Measurements from ENCODE around the gene RPL28. TPM values are rescaled to one million over a fixed set of nuclear protein-coding genes. Genes with fewer than 3 reads are reported as not detected.

RPL28 gene
- total RNA-seq, 1 experiment from 2014 or later: 2,816 TPM

GRCh38 chr19:55379174-55379573 lies 6.6 kb upstream of the RPL28 start:
- intact Hi-C loops (cut with micrococcal nuclease): no loop called here
- Mint-ChIP-seq H3K4me3 (ENCODE audit: unreplicated experiment) (no peak overlapping the region), H3K27me3 (ENCODE audit: insufficient read depth, unreplicated experiment) (peaks cover 2% of the 10 kb centered on the region), H3K36me3 (ENCODE audit: insufficient read depth, unreplicated experiment) (peaks cover 6% of the 10 kb centered on the region), H3K4me1 (ENCODE audit: insufficient read depth, unreplicated experiment) (peaks cover 31% of the 10 kb centered on the region), H3K27ac (ENCODE audit: low read depth, unreplicated experiment) (no peak overlapping the region), H3K9me3 (ENCODE audit: unreplicated experiment) (no peaks in the 10 kb centered on the region)
- no peak for TF ChIP-seq CTCF (IDR thresholded peaks at IDR 0.05; ENCODE audit: unreplicated experiment)
- ChIA-PET CTCF (no interaction called here), POLR2A (interaction anchor here (0.5 to 0.6 kb wide), 2 partner anchors 31 to 40 kb away, joined by 3 read pairs; no protein-coding TSS in a partner anchor)
- DNase-seq (ENCODE audit: unreplicated experiment): no peak
- BruUV-seq (replicated peaks): no TSS peak

GRCh38 chr19:55382013-55382412 lies 3.7 kb upstream of the RPL28 start:
- DNase-seq (ENCODE audit: unreplicated experiment): no peak
- POLR2A ChIA-PET: no interaction called here
- CTCF ChIA-PET: interaction anchor here (0.8 to 3.4 kb wide), 6 partner anchors 61 to 256 kb away, joined by 3 to 61 read pairs (median 13); no protein-coding TSS in a partner anchor
- BruUV-seq (replicated peaks): no TSS peak
- peaks cover 26% of the 10 kb centered on the region for H3K36me3 Mint-ChIP-seq (ENCODE audit: insufficient read depth, unreplicated experiment)
- intact Hi-C loops (cut with micrococcal nuclease): no loop called here
- H3K4me3 Mint-ChIP-seq (ENCODE audit: unreplicated experiment): peak overlapping the region; percentile 89
- peaks cover 26% of the 10 kb centered on the region for H3K4me1 Mint-ChIP-seq (ENCODE audit: insufficient read depth, unreplicated experiment)
- H3K9me3 Mint-ChIP-seq (ENCODE audit: unreplicated experiment): no peaks in the 10 kb centered on the region
- peak overlapping the region; percentile 90 for H3K27ac Mint-ChIP-seq (ENCODE audit: low read depth, unreplicated experiment)
- no peaks in the 10 kb centered on the region for H3K27me3 Mint-ChIP-seq (ENCODE audit: insufficient read depth, unreplicated experiment)
- no peak for TF ChIP-seq CTCF (IDR thresholded peaks at IDR 0.05; ENCODE audit: unreplicated experiment)

- POLR2A ChIA-PET: interaction anchor here (0.6 to 6.1 kb wide), 7 partner anchors 16 to 93 kb away, joined by 3 to 98 read pairs (median 10); partner anchors contain the start of genes KMT5C, UBE2S and ZNF628
- no peak for DNase-seq (ENCODE audit: unreplicated experiment)
- peak overlapping the region; percentile 90 for H3K27ac Mint-ChIP-seq (ENCODE audit: low read depth, unreplicated experiment)
- TF ChIP-seq CTCF (IDR thresholded peaks at IDR 0.05; ENCODE audit: unreplicated experiment): no peak
- no peaks in the 10 kb centered on the region for H3K27me3 Mint-ChIP-seq (ENCODE audit: insufficient read depth, unreplicated experiment)
- no TSS peak for BruUV-seq (replicated peaks)
- no peaks in the 10 kb centered on the region for H3K9me3 Mint-ChIP-seq (ENCODE audit: unreplicated experiment)
- H3K36me3 Mint-ChIP-seq (ENCODE audit: insufficient read depth, unreplicated experiment): peaks cover 32% of the 10 kb centered on the region
- CTCF ChIA-PET: interaction anchor here (0.6 to 3.4 kb wide), 17 partner anchors 14 to 293 kb away, joined by 3 to 61 read pairs (median 4); no protein-coding TSS in a partner anchor
- intact Hi-C loops (cut with micrococcal nuclease): no loop called here
- peak overlapping the region; percentile 89 for H3K4me3 Mint-ChIP-seq (ENCODE audit: unreplicated experiment)
- H3K4me1 Mint-ChIP-seq (ENCODE audit: insufficient read depth, unreplicated experiment): peaks cover 26% of the 10 kb centered on the region
Measured at GRCh38 chr19:55382522-55383054, 3.1 kb upstream of the RPL28 start.

GRCh38 chr19:55383279-55384130 lies 2.2 kb upstream of the RPL28 start:
- peak; percentile 62 for DNase-seq (ENCODE audit: unreplicated experiment)
- ChIA-PET POLR2A (interaction anchor here (0.6 to 6.1 kb wide), 38 partner anchors 8 to 321 kb away, joined by 3 to 98 read pairs (median 6); partner anchors contain the start of genes FIZ1, HSPBP1, ISOC2 and KMT5C), CTCF (interaction anchor here (0.6 to 3.4 kb wide), 26 partner anchors 8 to 295 kb away, joined by 3 to 61 read pairs (median 4); partner anchors contain the start of genes DNAAF3 and TNNI3)
- Mint-ChIP-seq H3K4me3 (ENCODE audit: unreplicated experiment) (peak overlapping the region; percentile 89), H3K9me3 (ENCODE audit: unreplicated experiment) (no peaks in the 10 kb centered on the region), H3K4me1 (ENCODE audit: insufficient read depth, unreplicated experiment) (peaks cover 29% of the 10 kb centered on the region), H3K27ac (ENCODE audit: low read depth, unreplicated experiment) (peak overlapping the region; percentile 57), H3K27me3 (ENCODE audit: insufficient read depth, unreplicated experiment) (no peaks in the 10 kb centered on the region), H3K36me3 (ENCODE audit: insufficient read depth, unreplicated experiment) (peaks cover 41% of the 10 kb centered on the region)
- TF ChIP-seq CTCF (IDR thresholded peaks at IDR 0.05; ENCODE audit: unreplicated experiment): peak; percentile 28
- no TSS peak for BruUV-seq (replicated peaks)
- intact Hi-C loops (cut with micrococcal nuclease): loop anchor here (2.0 kb wide), 1 partner anchor 91 kb away; no protein-coding TSS in a partner anchor
